K562 (cell line): Measurements from ENCODE around the gene PRPSAP2. TPM values are rescaled to one million over a fixed set of nuclear protein-coding genes. Genes with fewer than 3 reads are reported as not detected.
A peak's percentile ranks its signal among the peaks of the same experiment; 100 is the strongest.
"Not testable (repeated sequence)": the region's sequence is repeated elsewhere in the genome, so short reads cannot be mapped to it uniquely, and the experiment has no call there.

ENCODE experiments used
- CBFA2T2 ChIP-seq: fragments of 450-650 bp; conservative IDR thresholded peaks from 2 replicates; pipeline ENCODE4 v1.6.1; 2017; ENCODE audit warnings: mild to moderate bottlenecking
- EP300 ChIP-seq: IDR thresholded peaks from 2 replicates; pipeline ENCODE4 v1.6.1; 2012; ENCODE audit warnings: low read length, improper control_type of control experiment
- GMEB1 ChIP-seq: fragments of 250-450 bp; sonication (Bioruptor Pico); IDR thresholded peaks from 2 replicates; pipeline ENCODE4 v1.4.0; 2020; ENCODE audit warnings: mild to moderate bottlenecking
- HIVEP1 ChIP-seq: fragments of 250-450 bp; sonication (Bioruptor Pico); IDR thresholded peaks from 2 replicates; pipeline ENCODE4 v1.4.0; 2020; ENCODE audit warnings: mild to moderate bottlenecking
- IRF9 ChIP-seq: fragments of 450-650 bp; IDR thresholded peaks from 2 replicates; pipeline ENCODE4 v1.6.1; 2016; ENCODE audit warnings: missing biosample characterization, missing genetic modification characterization
- NR4A1 ChIP-seq, 2 experiments: fragments of 250-450 bp in 1 of 2; fragments of 450-650 bp in 1 of 2; sonication (Bioruptor Pico) in 1 of 2; IDR thresholded peaks; 2 replicates each; pipeline versions ENCODE4 v1.4.0 to v1.6.1; 2016 to 2020; ENCODE audit warnings: mild to moderate bottlenecking in 2 of 2, missing compliant biosample characterization in 1 of 2, missing genetic modification characterization in 1 of 2, moderate library complexity in 1 of 2
- PYGO2 ChIP-seq: fragments of 450-650 bp; IDR thresholded peaks from 2 replicates; pipeline ENCODE4 v1.6.1; 2016; ENCODE audit warnings: mild to moderate bottlenecking, missing genetic modification characterization, moderate library complexity, missing compliant biosample characterization
- SMAD3 ChIP-seq: fragments of 450-650 bp; formaldehyde crosslinking; conservative IDR thresholded peaks from 2 replicates; pipeline ENCODE4 v1.4.0; 2020; ENCODE audit warnings: mild to moderate bottlenecking
- YY1 ChIP-seq, 3 experiments: IDR thresholded peaks; 2 replicates each; pipeline ENCODE4 v1.6.1; 2011; ENCODE audit warnings: low read length in 2 of 3, mild to moderate bottlenecking in 2 of 3, moderate library complexity in 2 of 3, borderline replicate concordance in 1 of 3, control low read depth in 1 of 3, low read depth in 1 of 3; ENCODE audit not compliant: insufficient read depth in 3 of 3, insufficient replicate concordance in 2 of 3, control insufficient read depth in 1 of 3, insufficient read length in 1 of 3; ENCODE audit errors: extremely low read depth in 1 of 3
- ZFX ChIP-seq: sonication (generic); formaldehyde crosslinking; IDR thresholded peaks from 2 replicates; pipeline ENCODE4 v1.8.0; 2022; ENCODE audit warnings: mild to moderate bottlenecking, missing genetic modification reagents, moderate library complexity
- ZNF311 ChIP-seq: fragments of 250-450 bp; sonication (Bioruptor Pico); IDR thresholded peaks from 2 replicates; pipeline ENCODE4 v1.4.0; 2020; ENCODE audit warnings: mild to moderate bottlenecking, moderate library complexity
- ZNF444 ChIP-seq: fragments of 250-450 bp; sonication (Bioruptor Pico); IDR thresholded peaks from 2 replicates; pipeline ENCODE4 v1.4.0; 2020; ENCODE audit warnings: mild to moderate bottlenecking, moderate library complexity
- ZNF592 ChIP-seq: fragments of 450-650 bp; IDR thresholded peaks from 2 replicates; pipeline ENCODE4 v1.6.1; 2017; ENCODE audit warnings: antibody characterized with exemption, mild to moderate bottlenecking
- ZNF644 ChIP-seq: fragments of 200-800 bp; sonication (Bioruptor generic); IDR thresholded peaks from 2 replicates; pipeline ENCODE4 v1.6.1; 2016; ENCODE audit warnings: low read depth, missing genetic modification characterization, missing compliant biosample characterization
- ZNF707 ChIP-seq: fragments of 250-450 bp; sonication (Bioruptor Pico); conservative IDR thresholded peaks from 2 replicates; pipeline ENCODE4 v1.8.0; 2022; ENCODE audit warnings: inconsistent platforms, mild to moderate bottlenecking, moderate library complexity
- ZNF76 ChIP-seq: fragments of 250-450 bp; sonication (Bioruptor Pico); IDR thresholded peaks from 2 replicates; pipeline ENCODE4 v1.4.0; 2020; ENCODE audit warnings: mild to moderate bottlenecking, moderate library complexity, borderline replicate concordance
- ZNF79 ChIP-seq: fragments of 250-450 bp; sonication (Bioruptor Pico); IDR thresholded peaks from 2 replicates; pipeline ENCODE4 v1.4.0; 2020; ENCODE audit warnings: low read depth, mild to moderate bottlenecking, moderate library complexity
- polyA plus RNA-seq, 8 experiments: library from polyadenylated mRNA; depleted of rRNA in 4 of 8; stranded (reverse) in 5 of 8; unstranded in 3 of 8; fragments of >200 nt; fragmentation: Nextera tagmentation in 2 of 8; fragmentation: Illumina TruSeq in 1 of 8; extraction: Ambion mirVana in 2 of 8; extraction: Trizol in 1 of 8; gene quantifications; 2 replicates each; pipeline versions ENCODE4 v1.2.1 to v1.2.3, GENCODE V29; 2011 to 2014; ENCODE audit warnings: inconsistent platforms in 1 of 8, missing spikeins in 1 of 8
- total RNA-seq, 7 experiments: library from RNA; depleted of rRNA in 6 of 7; stranded (reverse); fragments of >200 nt in 6 of 7; fragmentation: Illumina TruSeq in 2 of 7; extraction: Trizol in 2 of 7; gene quantifications; 2 replicates each; pipeline versions ENCODE4 v1.2.1 to v1.2.3, GENCODE V29; 2011 to 2021; ENCODE audit warnings: low replicate concordance in 1 of 7

The PRPSAP2 gene
- total and polyA plus RNA-seq, 9 of the 15 experiments (the other 6 are each of a cell fraction or from before 2014, with no cell fraction given) = 15.5 to 56.7 (median 35.7) TPM

GRCh38 chr17:18816489-18817371, 41.2 kb upstream of the PRPSAP2 start (continued):
- peak; percentile 28; the same call in 1 of the 2 replicates for TF ChIP-seq EP300
- peak; percentile 88; the same call in 1 of the 2 replicates for TF ChIP-seq HIVEP1 (CRISPR knock-in tag)
- peak in 1 of 3 experiments; percentile 36 for TF ChIP-seq YY1 (IDR thresholded peaks at IDR 0.05; ENCODE audit: borderline replicate concordance in 1 of 3, control insufficient read depth in 1 of 3, extremely low read depth in 1 of 3, insufficient read depth in 3 of 3, insufficient read length in 1 of 3, insufficient replicate concordance in 2 of 3, low read depth in 1 of 3, low read length in 2 of 3)
- TF ChIP-seq SMAD3 = peak; percentile 53; the same call in 1 of the 2 replicates
- peak; percentile 42 for TF ChIP-seq GMEB1 (CRISPR knock-in tag)
- TF ChIP-seq ZNF76 (CRISPR knock-in tag) = peak; percentile 68; the same call in 1 of the 2 replicates
- peak; percentile 31 for TF ChIP-seq CBFA2T2
- TF ChIP-seq ZNF644 (tag) = peak; percentile 52; the same call in 1 of the 2 replicates
- TF ChIP-seq ZNF311 (CRISPR knock-in tag) = peak; percentile 75; the same call in 1 of the 2 replicates
- peak; percentile 93 for TF ChIP-seq ZNF592
- peak; percentile 24; the same call in 1 of the 2 replicates for TF ChIP-seq ZFX (CRISPR knock-in tag)
- peak; percentile 49; the same call in 1 of the 2 replicates for TF ChIP-seq IRF9 (tag)
- 0 out of 2 replicates have a peak, but pooled peaks have one; percentile 17 for TF ChIP-seq ZNF707 (CRISPR knock-in tag)
- TF ChIP-seq ZNF444 (CRISPR knock-in tag) = 0 out of 2 replicates have a peak, but pooled peaks have one; percentile 34
- peak; percentile 78 for TF ChIP-seq PYGO2 (tag)
- TF ChIP-seq ZNF79 (CRISPR knock-in tag) = peak; percentile 64; the same call in 1 of the 2 replicates
- not testable (repeated sequence) for TF ChIP-seq NR4A1 (CRISPR knock-in tag; IDR thresholded peaks at IDR 0.05)
- TF ChIP-seq NR4A1 (tag; IDR thresholded peaks at IDR 0.05) = peak; percentile 94
- TF ChIP-seq, all 486 proteins: peak for 68; not testable (repeated sequence) for 418
